ENCODE measurements around the gene DPP6. TPM values are rescaled to one million over a fixed set of nuclear protein-coding genes. Genes with fewer than 3 reads are reported as not detected.
A peak's percentile ranks its signal among the peaks of the same experiment; 100 is the strongest.
"Not testable (repeated sequence)": the region's sequence is repeated elsewhere in the genome, so short reads cannot be mapped to it uniquely, and the experiment has no call there.

Gene DPP6
- 0.07 and 0.21 TPM in 2 replicates for total RNA-seq
- polyA plus RNA-seq, result not detected in 2 replicates

DNA sequence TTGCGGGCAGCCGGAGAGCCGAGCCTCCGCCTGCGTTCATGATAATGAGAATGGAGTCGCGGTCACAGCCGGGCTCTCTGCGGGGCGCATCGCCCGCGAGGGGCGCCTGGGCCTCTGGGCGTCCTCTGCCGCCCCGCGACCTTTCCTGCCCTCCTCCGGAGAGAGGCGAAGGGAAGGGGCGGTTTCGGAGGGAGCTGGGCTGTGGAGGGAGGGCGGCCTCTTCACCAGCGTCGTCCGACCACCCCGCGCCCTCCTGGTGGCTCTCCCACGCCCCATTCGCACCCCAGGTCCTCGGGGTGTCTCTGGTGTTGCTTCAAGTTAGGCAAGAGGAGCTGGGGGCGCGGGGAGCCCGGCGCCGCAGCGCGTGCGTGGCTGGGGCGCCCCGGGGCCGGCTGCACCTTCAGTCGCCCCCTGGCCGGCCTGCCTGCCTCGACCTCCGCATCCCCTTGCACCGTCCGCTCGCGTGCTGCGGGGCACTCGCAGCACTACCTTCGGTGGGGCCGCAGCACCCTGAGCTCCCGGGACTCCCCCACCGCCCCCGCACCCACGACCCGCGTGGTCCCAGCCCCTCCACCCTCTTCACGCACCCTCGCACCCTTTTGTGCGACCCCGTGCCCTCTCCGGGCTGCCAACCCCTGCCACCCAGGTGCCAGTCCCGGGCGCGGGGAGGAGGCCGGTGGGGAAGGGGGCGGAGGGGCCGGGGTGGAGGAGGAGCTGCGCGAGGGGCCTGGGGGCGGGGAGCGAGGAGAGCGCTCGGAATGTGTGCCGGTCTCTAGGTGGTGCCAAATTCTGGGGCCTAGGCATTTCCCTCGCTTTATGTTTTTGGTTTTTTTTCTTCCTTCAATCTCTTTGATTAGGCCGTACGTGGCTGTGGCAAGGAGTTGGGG is at the start of gene DPP6:
Gene DPP6 (plus strand): TSS at position 756 of the 887 bp plus-strand sequence.
- H3K36me3 ChIP-seq; H3K9me3 ChIP-seq (ENCODE audit: low read depth); DNase-seq (ENCODE audit: low read depth in 1 of 2, low spot score in 1 of 2); H3K27ac ChIP-seq; H3K4me1 ChIP-seq (ENCODE audit: low read depth): not testable (repeated sequence)
- Histone ChIP-seq H3K27me3 (peaks cover 28% of the 10 kb centered on the region), H3K4me3 (peak within 1 kb of the TSS; percentile 16)

DNA sequence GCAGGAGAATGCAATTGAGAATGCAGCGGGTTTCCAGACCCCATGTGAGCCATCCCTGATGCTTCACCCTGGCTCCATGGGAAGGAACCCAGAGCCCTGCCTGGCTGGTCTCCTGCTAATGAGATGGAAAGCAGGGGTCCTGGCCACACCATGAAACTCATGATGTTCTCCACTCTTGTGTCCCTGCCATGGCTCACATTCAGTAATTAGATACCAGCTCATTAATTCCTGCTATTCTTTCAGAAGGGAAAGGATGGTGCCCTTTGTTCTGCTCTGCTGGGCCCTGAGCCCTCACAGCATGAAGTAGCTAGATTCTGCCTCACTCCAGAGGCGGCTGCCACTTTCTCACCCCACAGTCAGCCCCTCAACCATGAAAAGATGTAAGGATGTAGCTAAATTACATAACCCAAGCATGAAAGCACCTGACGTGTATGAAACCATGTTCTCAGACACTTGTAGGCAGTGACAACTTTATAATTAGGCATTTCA is 42.7 kb upstream of the DPP6 start:
- H3K27ac ChIP-seq; H3K27me3 ChIP-seq; H3K36me3 ChIP-seq; H3K4me1 ChIP-seq (ENCODE audit: low read depth); H3K4me3 ChIP-seq; H3K9me3 ChIP-seq (ENCODE audit: low read depth); DNase-seq (ENCODE audit: low read depth in 1 of 2, low spot score in 1 of 2): not testable (repeated sequence)

DNA sequence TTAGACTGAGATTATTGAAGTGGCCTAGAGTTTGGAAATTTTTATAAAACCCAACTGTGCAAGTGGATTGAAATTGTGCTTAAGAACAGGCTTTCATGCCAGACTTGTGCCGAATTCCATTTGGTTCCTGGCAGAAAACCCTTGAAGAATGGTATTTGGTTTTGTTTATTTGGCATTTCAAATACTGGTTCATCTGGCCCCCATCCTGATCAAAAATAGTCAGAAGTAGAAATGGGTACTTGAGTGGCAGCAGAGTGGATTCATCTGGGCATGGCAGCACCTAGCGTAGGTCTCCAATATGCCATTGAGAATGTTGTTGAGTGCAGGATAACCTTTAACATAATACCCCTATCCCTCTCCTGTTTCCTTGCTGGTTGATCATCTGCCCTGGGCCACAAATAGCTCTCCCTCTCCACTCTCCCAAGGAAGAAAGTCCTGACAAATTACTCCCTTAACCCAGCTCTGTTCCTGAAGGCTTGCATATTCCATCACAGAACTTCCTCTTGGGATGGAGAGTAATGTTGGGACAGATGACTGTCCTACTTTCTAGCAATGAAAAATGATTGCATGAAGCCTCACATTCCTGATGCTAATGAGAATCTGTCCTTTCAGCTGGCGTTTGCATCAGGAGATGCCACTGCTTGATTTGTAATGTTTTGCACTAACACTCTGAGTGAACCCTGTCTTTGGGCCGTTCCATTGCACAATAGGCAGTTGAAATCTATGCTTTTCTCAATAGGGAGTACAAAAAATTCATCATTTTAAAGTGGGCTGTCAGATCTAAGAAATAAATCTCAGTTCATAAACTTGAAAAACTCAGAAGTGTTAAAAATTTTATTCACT is 41.3 kb upstream of the DPP6 start:
- H3K27me3 ChIP-seq; DNase-seq (ENCODE audit: low read depth in 1 of 2, low spot score in 1 of 2); H3K27ac ChIP-seq: not testable (repeated sequence)

DNA sequence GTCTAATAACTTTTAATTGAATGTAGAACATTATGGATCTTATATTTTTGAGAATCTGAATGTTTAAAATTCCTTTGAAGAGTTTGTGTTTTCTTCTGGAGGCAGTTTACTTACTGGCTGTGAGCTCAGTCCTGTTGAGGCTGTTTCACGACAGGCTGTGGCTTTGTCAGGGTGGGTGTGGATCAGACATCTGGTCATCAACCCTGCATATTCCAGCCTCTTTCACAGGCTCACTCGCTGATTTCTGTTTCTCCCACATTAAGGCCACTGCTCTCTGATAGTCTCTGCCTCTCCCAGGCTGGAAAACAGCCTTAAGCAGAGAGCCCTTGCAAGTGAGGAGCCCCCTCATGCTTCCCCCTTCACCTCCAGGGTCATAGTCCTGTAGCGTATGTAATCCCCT is 39.4 kb upstream of the DPP6 start:
- not testable (repeated sequence) for H3K4me3 ChIP-seq; H3K4me1 ChIP-seq (ENCODE audit: low read depth); DNase-seq (ENCODE audit: low read depth in 1 of 2, low spot score in 1 of 2); H3K9me3 ChIP-seq (ENCODE audit: low read depth); H3K36me3 ChIP-seq; H3K27me3 ChIP-seq; H3K27ac ChIP-seq

More for the DNA sequence above, 41.3 kb upstream of the DPP6 start:
- H3K4me3 ChIP-seq; H3K4me1 ChIP-seq (ENCODE audit: low read depth); H3K36me3 ChIP-seq; H3K9me3 ChIP-seq (ENCODE audit: low read depth): not testable (repeated sequence)

DNA sequence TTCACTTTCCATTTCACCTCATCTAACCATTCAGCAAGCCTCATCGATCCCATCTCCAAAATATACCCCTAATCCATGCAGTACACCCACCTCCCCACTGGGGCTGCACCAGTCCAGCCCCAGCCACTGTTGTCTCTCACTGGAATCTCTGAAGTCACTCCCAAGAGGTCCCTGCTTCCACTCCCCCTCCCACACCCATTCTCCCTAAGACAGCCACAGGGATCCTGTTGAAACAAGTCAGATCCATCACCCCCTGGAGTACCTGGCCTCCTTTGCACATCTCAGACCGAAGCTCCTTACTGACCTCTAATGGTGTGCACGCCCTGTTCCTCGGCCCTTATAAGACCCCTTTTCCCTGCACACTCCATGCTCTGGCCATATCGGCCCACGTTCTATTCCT is 36.6 kb upstream of the DPP6 start:
- not testable (repeated sequence) for H3K9me3 ChIP-seq (ENCODE audit: low read depth); H3K4me3 ChIP-seq; H3K4me1 ChIP-seq (ENCODE audit: low read depth); H3K36me3 ChIP-seq; DNase-seq (ENCODE audit: low read depth in 1 of 2, low spot score in 1 of 2); H3K27me3 ChIP-seq; H3K27ac ChIP-seq

DNA sequence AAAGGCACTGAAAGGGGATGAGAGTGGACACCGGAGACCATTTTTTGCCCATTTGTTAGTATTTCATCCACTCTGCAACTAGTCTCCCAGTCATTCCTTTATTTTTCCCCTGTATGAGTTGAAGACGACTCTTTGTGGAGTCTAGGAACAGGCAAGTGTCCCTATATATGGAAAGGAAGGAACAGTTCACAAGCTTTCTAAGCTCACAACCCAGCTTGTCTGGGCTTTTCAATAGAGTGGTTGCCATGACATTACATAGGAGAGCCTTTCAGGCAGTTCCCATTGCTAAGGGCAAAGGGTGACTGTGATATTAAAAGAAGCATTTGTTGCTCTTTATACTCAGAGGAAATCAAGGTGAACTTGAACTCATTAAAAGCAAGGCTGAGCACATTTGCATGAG is 33.8 kb upstream of the DPP6 start:
- H3K36me3 ChIP-seq; H3K4me1 ChIP-seq (ENCODE audit: low read depth); DNase-seq (ENCODE audit: low read depth in 1 of 2, low spot score in 1 of 2); H3K4me3 ChIP-seq; H3K27me3 ChIP-seq; H3K27ac ChIP-seq; H3K9me3 ChIP-seq (ENCODE audit: low read depth): not testable (repeated sequence)

DNA sequence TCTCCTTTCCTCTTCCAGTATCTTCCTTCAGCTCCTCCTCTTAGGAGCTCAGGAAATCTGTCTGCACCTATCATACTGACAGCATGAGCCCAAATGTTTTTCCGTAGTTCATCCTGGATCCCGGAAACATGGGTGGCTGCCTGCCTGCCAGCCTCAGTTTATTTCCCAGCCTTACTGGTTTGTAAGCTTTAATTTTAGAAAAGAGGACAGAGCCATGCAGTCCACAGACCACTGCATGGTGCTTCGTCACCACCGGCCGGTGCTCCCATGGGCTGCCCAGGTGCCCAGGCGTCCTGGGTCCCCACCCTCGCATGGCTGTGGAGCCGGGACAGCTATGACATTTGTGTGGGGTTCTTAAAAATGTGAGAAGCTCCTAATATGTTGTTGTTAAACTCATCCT is 24.4 kb upstream of the DPP6 start:
- not testable (repeated sequence) for H3K27me3 ChIP-seq; H3K36me3 ChIP-seq; H3K4me1 ChIP-seq (ENCODE audit: low read depth); DNase-seq (ENCODE audit: low read depth in 1 of 2, low spot score in 1 of 2); H3K27ac ChIP-seq; H3K9me3 ChIP-seq (ENCODE audit: low read depth); H3K4me3 ChIP-seq

DNA sequence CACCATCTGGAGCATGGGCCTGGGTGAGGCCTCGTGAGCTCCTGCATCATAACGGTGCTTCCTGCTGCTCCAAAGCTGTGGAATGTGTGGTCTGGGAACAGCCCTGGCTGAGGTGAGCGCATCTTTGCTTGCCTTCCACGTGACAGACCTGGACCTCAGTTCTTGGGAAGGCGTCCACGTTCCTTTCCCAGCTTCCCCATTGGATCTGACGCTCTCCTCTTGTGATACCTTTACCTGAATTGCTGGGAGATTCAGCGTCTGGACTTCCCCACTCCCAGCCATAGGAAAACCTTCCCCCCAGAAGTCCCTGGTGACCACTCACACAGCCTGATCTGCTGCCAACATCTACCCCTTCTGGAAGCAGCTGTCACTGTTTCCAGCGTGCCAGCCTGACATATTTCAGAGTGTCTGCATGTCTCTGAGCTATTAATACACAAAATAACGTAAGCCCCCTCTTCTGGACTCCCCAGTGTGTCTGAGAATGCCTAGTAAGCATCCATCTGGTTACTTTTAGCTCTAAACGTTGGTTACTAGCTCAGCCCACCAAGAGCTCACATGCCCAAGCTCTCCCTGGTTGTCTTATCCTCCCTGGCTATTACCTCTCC is 21.6 kb upstream of the DPP6 start:
- H3K36me3 ChIP-seq, H3K27ac ChIP-seq: not testable (repeated sequence)

DNA sequence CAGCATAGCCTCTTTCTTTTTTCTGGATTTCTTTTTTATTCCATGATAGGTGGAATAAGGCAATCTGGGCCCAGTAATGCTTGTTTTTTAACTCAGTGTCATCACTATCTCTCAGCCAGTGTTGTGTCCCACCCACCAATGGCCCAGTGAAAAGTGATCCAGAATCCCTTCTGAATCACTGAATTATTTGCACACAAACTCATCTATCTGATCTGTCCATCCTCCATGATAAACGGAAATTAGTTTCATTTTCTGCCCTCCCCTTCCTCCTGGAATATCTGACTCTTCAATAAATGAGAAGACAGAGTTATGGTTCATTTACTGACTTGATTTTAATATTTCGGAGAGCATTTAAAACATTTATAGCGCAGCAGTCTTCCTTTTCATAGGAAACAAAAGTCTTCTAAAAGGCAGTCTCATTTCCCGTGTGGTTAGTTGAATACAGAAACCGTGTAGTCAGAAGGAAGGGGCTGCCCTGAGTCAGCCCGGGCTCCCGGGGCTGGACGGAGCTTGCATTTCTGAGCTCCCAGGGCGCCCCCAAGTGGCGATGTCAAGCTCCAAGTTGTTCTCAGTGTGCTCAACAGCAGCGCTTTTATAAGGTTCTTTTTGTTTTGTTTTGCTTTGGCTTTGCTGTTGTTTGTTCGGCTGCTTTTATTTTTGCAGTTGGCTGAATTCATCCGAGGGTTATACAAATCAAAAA is 12.6 kb upstream of the DPP6 start:
- not testable (repeated sequence) for H3K27me3 ChIP-seq; H3K4me3 ChIP-seq; H3K36me3 ChIP-seq; DNase-seq (ENCODE audit: low read depth in 1 of 2, low spot score in 1 of 2); H3K27ac ChIP-seq; H3K9me3 ChIP-seq (ENCODE audit: low read depth); H3K4me1 ChIP-seq (ENCODE audit: low read depth)

More for the DNA sequence above, 21.6 kb upstream of the DPP6 start:
- DNase-seq (ENCODE audit: low read depth in 1 of 2, low spot score in 1 of 2); H3K9me3 ChIP-seq (ENCODE audit: low read depth); H3K4me3 ChIP-seq; H3K4me1 ChIP-seq (ENCODE audit: low read depth); H3K27me3 ChIP-seq: not testable (repeated sequence)

DNA sequence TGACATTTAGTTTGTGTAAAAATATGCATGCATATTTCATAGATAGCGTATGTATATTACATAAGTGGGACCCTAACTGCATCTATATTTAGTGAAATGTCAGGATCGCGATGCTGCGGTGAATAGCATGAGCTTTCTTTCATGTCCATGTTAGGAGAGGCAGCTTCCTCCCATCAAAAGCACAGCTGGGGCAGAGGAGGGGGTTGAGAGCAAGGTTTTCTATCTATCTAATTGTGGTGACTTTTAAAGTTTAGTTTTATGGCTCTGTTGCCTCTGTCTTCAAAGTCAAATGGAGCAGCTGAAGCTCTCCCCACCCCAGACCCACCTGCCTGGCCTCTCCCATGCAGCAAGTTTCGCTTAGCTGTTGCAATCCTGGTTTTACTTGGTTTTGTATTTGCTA is 1.8 kb upstream of the DPP6 start:
- not testable (repeated sequence) for H3K36me3 ChIP-seq; H3K4me1 ChIP-seq (ENCODE audit: low read depth); DNase-seq (ENCODE audit: low read depth in 1 of 2, low spot score in 1 of 2); H3K27ac ChIP-seq; H3K9me3 ChIP-seq (ENCODE audit: low read depth); H3K4me3 ChIP-seq
- peaks cover 28% of the 10 kb centered on the region for H3K27me3 ChIP-seq

DNA sequence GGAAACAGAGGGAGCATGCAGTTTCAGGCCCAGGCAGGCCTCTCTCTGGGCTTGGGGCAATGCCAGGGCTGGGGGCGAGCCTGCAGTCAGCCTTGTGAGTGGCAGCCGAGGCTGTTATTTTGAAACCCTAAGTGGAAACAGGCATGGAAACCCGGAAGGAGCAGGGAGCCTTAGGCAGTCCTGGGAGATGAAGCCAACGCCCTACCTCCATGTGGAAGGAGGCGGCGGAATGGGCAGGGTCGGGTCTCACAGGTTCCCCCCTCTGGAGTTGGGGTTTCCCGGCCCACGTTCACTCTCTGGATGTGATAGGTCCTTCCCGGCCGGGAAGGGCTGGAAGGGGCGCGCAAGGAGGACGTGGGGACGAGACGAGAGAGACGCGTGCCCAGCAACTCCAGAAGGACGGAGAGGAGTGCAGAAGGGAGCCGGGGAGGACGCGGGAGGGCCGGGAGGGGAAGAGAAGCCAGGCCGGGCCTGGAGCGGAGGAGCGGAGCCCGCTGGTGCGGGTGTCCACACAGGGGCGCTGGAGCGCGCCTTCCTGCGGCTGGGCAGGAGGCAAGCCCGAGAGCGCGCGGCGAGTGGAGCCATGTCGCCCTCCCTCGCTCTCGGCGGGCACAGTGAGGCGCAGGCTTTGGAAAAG is 1.1 kb upstream of the DPP6 start:
- H3K9me3 ChIP-seq (ENCODE audit: low read depth); H3K4me1 ChIP-seq (ENCODE audit: low read depth); H3K36me3 ChIP-seq; H3K27ac ChIP-seq; H3K4me3 ChIP-seq; DNase-seq (ENCODE audit: low read depth in 1 of 2, low spot score in 1 of 2): not testable (repeated sequence)
- peaks cover 28% of the 10 kb centered on the region for H3K27me3 ChIP-seq

DNA sequence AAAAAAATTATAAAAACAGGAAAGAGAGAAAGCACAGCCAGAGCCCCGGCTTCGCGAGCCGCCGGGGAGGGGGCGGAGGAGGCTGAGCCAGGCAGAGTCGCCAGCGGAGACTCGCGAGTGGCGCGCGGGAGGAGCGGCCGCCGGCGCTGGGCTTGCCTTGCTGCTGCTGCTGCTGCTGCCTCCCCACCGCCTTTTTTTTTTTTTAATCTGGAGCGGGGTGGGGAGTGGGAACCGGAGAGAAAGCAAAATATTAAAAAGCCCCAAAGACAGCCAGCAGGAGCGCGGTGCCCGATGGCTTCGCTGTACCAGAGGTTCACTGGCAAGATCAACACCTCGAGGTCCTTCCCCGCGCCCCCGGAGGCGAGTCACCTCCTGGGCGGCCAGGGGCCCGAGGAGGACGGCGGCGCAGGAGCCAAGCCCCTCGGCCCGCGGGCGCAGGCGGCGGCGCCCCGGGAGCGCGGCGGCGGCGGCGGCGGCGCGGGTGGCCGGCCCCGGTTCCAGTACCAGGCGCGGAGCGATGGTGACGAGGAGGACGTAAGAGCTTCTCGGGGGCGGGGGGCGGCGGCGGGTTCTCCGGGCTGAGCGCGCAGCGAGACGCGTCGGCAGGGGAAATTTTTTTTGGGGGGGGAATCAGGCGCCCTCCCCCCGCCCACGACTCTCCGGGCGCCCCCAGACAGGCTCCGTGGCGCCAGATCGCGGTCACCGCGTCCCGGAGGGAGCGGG is 493 bp downstream of the DPP6 start:
- not testable (repeated sequence) for H3K4me1 ChIP-seq (ENCODE audit: low read depth); H3K27ac ChIP-seq; H3K9me3 ChIP-seq (ENCODE audit: low read depth); H3K36me3 ChIP-seq
- peak in 1 of 2 donors; percentile 15 for DNase-seq (ENCODE audit: low read depth in 1 of 2, low spot score in 1 of 2)
- peaks cover 25% of the 10 kb centered on the region for H3K27me3 ChIP-seq
- peak overlapping the region; percentile 16 for H3K4me3 ChIP-seq

All from cardiac muscle cell (in vitro differentiated cells and primary cell).